ENCODE results near the gene BLM.
A peak's percentile ranks its signal among the peaks of the same experiment; 100 is the strongest.

The BLM gene

GRCh38 chr15:90690585-90690984, 26.6 kb upstream of the BLM start:
- no peak for TF ChIP-seq CTCF (IDR thresholded peaks at IDR 0.05; ENCODE audit: low read depth, low read length, missing control alignments)
- H3K36me3 ChIP-seq (replicated peaks), result no peaks in the 10 kb centered on the region
- in situ Hi-C loops (cut with HindIII; ENCODE audit: low pct_ligation_motif_present, low sequenced_read_pairs), result no loop called here
- H3K27me3 ChIP-seq (replicated peaks), result no peaks in the 10 kb centered on the region
- no peak overlapping the region for H3K27ac ChIP-seq
- no peak overlapping the region for H3K4me3 ChIP-seq (ENCODE audit: low read depth, low read length)
- DNase-seq, result no peak

GRCh38 chr15:90691369-90691768, 25.8 kb upstream of the BLM start:
- peak; percentile 41 for TF ChIP-seq CTCF (IDR thresholded peaks at IDR 0.05; ENCODE audit: low read depth, low read length, missing control alignments)
- Histone ChIP-seq H3K36me3 (replicated peaks) (no peaks in the 10 kb centered on the region), H3K27me3 (replicated peaks) (no peaks in the 10 kb centered on the region), H3K4me3 (ENCODE audit: low read depth, low read length) (no peak overlapping the region), H3K27ac (no peak overlapping the region)
- in situ Hi-C loops (cut with HindIII; ENCODE audit: low pct_ligation_motif_present, low sequenced_read_pairs), result no loop called here
- no peak for DNase-seq

- TF ChIP-seq CTCF (IDR thresholded peaks at IDR 0.05; ENCODE audit: low read depth, low read length, missing control alignments), result no peak
- no peak for DNase-seq
- H3K27me3 ChIP-seq (replicated peaks), result no peaks in the 10 kb centered on the region
- in situ Hi-C loops (cut with HindIII; ENCODE audit: low pct_ligation_motif_present, low sequenced_read_pairs), result no loop called here
- no peak overlapping the region for H3K27ac ChIP-seq
- no peaks in the 10 kb centered on the region for H3K36me3 ChIP-seq (replicated peaks)
- no peak overlapping the region for H3K4me3 ChIP-seq (ENCODE audit: low read depth, low read length)
Observed at GRCh38 chr15:90691982-90692773, 25.0 kb upstream of the BLM start.

- no peak overlapping the region for H3K27ac ChIP-seq
- no peaks in the 10 kb centered on the region for H3K27me3 ChIP-seq (replicated peaks)
- no peak for DNase-seq
- H3K4me3 ChIP-seq (ENCODE audit: low read depth, low read length), result no peak overlapping the region
- in situ Hi-C loops (cut with HindIII; ENCODE audit: low pct_ligation_motif_present, low sequenced_read_pairs), result no loop called here
- no peaks in the 10 kb centered on the region for H3K36me3 ChIP-seq (replicated peaks)
- TF ChIP-seq CTCF (IDR thresholded peaks at IDR 0.05; ENCODE audit: low read depth, low read length, missing control alignments), result no peak
Observed at GRCh38 chr15:90694987-90695386, 22.2 kb upstream of the BLM start.

DNA sequence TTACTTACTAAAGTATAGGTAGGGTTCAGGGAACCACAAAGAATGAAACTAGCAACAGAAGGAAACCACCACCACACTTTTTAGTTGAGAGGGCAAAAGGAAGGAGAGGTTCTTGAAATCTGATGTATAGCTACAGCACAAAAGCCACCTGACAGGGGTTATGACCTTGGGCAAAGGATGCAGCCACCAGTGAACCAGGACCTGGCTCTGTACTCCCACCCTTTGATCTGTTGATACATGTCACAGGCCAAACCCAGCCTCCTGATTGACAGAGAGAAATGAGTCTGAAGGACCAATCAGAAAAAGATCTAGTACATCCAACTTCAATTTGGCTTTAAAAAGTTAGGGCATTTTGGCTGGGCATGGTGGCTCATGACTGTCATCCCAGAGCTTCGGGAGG, 20.0 kb upstream of the BLM start:
- TF ChIP-seq CTCF (IDR thresholded peaks at IDR 0.05; ENCODE audit: low read depth, low read length, missing control alignments), result no peak
- no peak overlapping the region for H3K4me3 ChIP-seq (ENCODE audit: low read depth, low read length)
- DNase-seq, result no peak
- no peaks in the 10 kb centered on the region for H3K27me3 ChIP-seq (replicated peaks)
- in situ Hi-C loops (cut with HindIII; ENCODE audit: low pct_ligation_motif_present, low sequenced_read_pairs), result no loop called here
- no peaks in the 10 kb centered on the region for H3K36me3 ChIP-seq (replicated peaks)
- H3K27ac ChIP-seq, result no peak overlapping the region

DNA sequence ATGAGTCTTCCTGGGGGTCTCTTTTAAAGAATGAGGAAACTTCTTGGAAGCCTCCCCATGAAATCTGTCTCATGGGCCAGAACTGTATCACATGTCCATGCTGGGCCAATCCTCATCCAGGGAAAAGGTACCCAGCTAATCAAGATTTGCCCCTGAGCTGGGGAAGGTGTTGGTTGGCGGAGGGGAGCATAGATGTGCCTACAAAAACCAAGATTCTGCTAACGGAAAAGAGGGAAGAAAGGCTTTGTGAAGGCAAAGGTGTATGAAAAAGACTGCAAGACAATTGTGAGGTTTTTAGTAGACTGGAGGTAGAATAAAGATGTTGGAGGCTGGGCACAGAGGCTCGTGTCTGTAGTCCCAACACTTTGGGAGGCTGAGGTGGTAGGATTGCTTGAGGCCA, 18.5 kb upstream of the BLM start:
- TF ChIP-seq CTCF (IDR thresholded peaks at IDR 0.05; ENCODE audit: low read depth, low read length, missing control alignments), result no peak
- Histone ChIP-seq H3K4me3 (ENCODE audit: low read depth, low read length) (no peak overlapping the region), H3K27ac (no peak overlapping the region), H3K36me3 (replicated peaks) (no peaks in the 10 kb centered on the region), H3K27me3 (replicated peaks) (no peaks in the 10 kb centered on the region)
- in situ Hi-C loops (cut with HindIII; ENCODE audit: low pct_ligation_motif_present, low sequenced_read_pairs), result no loop called here
- no peak for DNase-seq

All from brain microvascular endothelial cell (primary cell).